Measurements from ENCODE around the gene HSBP1L1.

DNA sequence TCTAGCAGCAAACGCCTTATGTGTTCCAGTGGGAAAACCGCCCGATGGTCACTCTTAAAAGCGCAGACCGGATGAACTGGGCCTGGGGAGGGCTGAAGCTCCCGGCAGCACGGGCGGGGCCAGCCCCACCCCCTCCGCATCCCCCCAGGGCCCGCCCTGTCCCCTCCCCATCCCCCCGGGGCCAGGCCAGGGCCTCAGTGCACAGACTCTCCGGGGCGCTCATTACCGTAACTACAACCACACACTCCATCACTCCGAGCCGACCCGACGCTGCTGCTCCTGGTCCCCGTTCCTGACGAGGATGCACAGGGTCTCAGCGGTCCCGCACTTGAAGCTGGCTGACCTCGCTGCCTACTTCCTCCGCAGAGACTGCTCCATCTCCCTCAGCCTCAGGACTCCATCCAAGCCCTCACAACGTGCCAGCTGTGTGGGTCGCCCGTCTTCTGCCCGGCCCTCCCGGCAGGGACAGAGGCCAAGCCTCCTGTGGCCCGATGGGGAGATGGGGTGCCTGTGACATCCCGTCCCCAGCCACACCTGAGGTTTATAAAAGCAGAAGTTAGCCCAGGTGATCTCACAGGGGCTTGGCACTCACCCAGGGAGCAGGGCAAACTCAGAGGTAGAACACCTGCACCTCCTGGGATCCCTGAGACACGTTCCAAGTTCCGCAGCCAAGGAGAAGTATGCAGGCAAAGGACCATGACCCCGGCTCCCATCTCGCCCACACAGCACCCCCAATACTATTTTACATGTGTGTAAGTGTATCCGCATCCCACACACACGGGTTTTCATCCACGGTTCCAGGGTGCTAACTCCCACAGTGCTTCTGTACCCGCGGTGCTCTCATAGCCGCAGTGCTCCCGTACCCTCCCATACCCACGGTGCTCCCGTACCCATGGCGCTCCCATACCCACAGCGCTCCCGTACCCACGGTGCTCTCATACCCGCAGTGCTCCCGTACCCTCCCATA is 49.0 kb upstream of the HSBP1L1 start:
- TF ChIP-seq, protein P1, sequence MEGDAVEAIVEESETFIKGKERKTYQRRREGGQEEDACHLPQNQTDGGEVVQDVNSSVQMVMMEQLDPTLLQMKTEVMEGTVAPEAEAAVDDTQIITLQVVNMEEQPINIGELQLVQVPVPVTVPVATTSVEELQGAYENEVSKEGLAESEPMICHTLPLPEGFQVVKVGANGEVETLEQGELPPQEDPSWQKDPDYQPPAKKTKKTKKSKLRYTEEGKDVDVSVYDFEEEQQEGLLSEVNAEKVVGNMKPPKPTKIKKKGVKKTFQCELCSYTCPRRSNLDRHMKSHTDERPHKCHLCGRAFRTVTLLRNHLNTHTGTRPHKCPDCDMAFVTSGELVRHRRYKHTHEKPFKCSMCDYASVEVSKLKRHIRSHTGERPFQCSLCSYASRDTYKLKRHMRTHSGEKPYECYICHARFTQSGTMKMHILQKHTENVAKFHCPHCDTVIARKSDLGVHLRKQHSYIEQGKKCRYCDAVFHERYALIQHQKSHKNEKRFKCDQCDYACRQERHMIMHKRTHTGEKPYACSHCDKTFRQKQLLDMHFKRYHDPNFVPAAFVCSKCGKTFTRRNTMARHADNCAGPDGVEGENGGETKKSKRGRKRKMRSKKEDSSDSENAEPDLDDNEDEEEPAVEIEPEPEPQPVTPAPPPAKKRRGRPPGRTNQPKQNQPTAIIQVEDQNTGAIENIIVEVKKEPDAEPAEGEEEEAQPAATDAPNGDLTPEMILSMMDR (IDR thresholded peaks at IDR 0.05; ENCODE audit: low read depth, low read length, missing input control) = no peak
- no peak for TF ChIP-seq TAF1 (conservative IDR thresholded peaks at IDR 0.05)
- TF ChIP-seq, protein P2, sequence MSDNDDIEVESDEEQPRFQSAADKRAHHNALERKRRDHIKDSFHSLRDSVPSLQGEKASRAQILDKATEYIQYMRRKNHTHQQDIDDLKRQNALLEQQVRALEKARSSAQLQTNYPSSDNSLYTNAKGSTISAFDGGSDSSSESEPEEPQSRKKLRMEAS (IDR thresholded peaks at IDR 0.05) = no peak
- no peak for TF ChIP-seq SP1 (IDR thresholded peaks at IDR 0.05)
- TF ChIP-seq HNF4A (conservative IDR thresholded peaks at IDR 0.05) = no peak
- TF ChIP-seq RAD21 (IDR thresholded peaks at IDR 0.05) = no peak
- TF ChIP-seq FOXA2 (IDR thresholded peaks at IDR 0.05) = no peak
- no peak for TF ChIP-seq GABPA (IDR thresholded peaks at IDR 0.05 in 1 of 2, conservative IDR thresholded peaks at IDR 0.05 in 1 of 2)
- TF ChIP-seq, protein P3, sequence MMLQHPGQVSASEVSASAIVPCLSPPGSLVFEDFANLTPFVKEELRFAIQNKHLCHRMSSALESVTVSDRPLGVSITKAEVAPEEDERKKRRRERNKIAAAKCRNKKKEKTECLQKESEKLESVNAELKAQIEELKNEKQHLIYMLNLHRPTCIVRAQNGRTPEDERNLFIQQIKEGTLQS (IDR thresholded peaks at IDR 0.05) = no peak
- no peak for TF ChIP-seq HNF4G (IDR thresholded peaks at IDR 0.05)
- no peak for TF ChIP-seq EGR1 (IDR thresholded peaks at IDR 0.05; ENCODE audit: low read depth in 2 of 2)
